ENCODE data around the gene RALGDS. TPM values are rescaled to one million over a fixed set of nuclear protein-coding genes. Genes with fewer than 3 reads are reported as not detected.

Gene RALGDS
- total and polyA plus RNA-seq, 2 experiments from 2014 or later, result 50.4 to 58.3 TPM

DNA sequence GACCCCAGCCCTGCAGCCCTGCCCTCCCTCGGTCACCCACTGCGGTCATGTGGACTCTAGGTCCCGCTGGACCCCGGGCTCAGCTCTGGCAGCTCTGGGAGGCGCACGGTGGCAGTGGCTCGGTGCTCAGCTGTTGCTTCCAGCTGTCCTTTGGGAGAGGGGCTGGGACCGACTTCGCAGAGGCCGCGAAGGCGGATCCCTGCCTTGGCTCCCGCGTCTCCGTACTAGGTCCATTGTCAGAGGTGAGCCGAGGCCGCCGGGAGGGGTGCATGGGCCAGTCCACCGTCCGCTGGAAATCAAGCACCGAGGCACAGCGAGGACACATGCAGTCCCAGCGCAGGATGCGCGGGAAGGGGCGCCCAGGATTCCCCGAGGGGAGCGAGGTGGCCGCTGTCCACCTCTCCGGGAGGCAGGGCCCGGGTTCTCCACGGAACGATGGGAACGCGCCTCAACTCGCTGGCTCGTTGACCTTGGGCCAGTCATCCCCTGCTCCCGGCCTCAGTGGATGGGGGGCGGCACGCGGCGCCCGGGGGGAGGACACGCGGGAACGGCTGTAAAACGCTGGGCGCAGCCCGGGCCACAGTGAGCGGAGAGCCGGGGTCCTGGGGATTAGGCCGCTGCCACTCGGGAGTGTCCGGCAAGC is 41.9 kb upstream of the RALGDS start:
- no peaks in the 10 kb centered on the region for H3K36me3 ChIP-seq
- no peak for DNase-seq (ENCODE audit: low read depth in 1 of 2, low spot score in 1 of 2)

DNA sequence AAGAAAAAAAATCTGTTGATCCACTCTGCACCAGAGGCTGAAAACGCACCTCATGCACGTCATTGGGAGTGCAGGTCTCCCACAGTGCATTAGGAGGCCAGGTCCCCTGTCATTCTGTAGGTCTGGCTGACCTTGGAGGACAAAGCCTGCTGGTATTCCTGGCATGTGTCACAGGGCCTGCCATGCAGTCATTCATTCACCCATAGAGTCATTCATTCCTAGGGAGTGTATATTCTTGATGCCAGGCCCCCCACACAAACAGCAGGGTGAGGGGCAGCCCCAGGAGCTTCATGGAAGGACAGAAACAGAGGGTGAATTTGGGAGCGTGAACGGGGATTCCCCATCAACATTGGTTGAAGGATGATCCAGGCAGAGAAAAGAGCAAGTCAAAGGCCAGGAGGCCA is 40.5 kb upstream of the RALGDS start:
- no peaks in the 10 kb centered on the region for H3K4me1 ChIP-seq (ENCODE audit: low read depth)
- H3K36me3 ChIP-seq, result no peaks in the 10 kb centered on the region
- TF ChIP-seq, protein P1, sequence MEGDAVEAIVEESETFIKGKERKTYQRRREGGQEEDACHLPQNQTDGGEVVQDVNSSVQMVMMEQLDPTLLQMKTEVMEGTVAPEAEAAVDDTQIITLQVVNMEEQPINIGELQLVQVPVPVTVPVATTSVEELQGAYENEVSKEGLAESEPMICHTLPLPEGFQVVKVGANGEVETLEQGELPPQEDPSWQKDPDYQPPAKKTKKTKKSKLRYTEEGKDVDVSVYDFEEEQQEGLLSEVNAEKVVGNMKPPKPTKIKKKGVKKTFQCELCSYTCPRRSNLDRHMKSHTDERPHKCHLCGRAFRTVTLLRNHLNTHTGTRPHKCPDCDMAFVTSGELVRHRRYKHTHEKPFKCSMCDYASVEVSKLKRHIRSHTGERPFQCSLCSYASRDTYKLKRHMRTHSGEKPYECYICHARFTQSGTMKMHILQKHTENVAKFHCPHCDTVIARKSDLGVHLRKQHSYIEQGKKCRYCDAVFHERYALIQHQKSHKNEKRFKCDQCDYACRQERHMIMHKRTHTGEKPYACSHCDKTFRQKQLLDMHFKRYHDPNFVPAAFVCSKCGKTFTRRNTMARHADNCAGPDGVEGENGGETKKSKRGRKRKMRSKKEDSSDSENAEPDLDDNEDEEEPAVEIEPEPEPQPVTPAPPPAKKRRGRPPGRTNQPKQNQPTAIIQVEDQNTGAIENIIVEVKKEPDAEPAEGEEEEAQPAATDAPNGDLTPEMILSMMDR (IDR thresholded peaks at IDR 0.05; ENCODE audit: low read depth, low read length), result no peak
- no peak overlapping the region for H3K4me3 ChIP-seq
- H3K9me3 ChIP-seq (ENCODE audit: low read depth), result no peaks in the 10 kb centered on the region
- no peak overlapping the region for H3K27ac ChIP-seq
- H3K27me3 ChIP-seq, result no peaks in the 10 kb centered on the region
- no peak for DNase-seq (ENCODE audit: low read depth in 1 of 2, low spot score in 1 of 2)

More for the DNA sequence above, 41.9 kb upstream of the RALGDS start:
- TF ChIP-seq, protein P1 (IDR thresholded peaks at IDR 0.05; ENCODE audit: low read depth, low read length), result no peak
- H3K4me1 ChIP-seq (ENCODE audit: low read depth), result no peaks in the 10 kb centered on the region
- H3K27ac ChIP-seq, result no peak overlapping the region
- H3K27me3 ChIP-seq, result no peaks in the 10 kb centered on the region
- H3K4me3 ChIP-seq, result peak overlapping the region; percentile 35
- H3K9me3 ChIP-seq (ENCODE audit: low read depth), result no peaks in the 10 kb centered on the region

DNA sequence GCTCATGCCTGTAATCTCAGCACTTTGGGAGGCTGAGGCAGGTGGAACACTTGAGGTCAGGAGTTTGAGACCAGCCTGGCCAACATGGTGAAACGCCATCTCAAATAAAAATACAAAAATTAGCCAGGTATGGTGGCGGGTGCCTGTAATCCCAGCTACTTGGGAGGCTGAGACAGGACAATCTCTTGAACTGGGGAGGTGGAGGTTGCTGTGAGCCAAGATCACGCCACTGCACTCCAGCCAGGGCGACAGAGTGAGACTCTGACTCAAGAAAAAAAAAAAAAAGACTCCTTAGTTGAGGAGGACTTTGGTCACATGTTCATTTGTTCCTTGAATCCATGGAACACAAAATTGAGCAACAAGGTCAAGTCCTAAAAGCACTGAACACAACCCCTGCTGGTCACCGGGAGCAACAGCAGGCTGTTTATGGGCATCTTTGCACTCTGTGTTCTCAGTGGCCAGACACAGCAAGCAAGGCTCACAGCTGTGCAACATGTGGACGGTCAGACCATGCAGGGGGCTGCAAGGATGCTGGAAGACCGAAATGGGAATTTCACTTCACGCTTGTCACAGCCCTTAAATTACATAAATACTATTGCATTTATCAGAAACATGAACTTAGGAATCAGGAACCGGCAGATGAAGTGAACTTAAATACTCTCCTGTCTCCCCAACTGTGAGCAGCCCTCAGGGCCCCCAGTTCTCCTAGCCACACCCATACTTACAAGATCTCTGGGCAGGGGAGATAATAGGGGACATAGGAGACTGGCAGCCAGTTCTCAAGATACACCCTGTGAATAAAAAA is 39.9 kb upstream of the RALGDS start:
- peak; percentile 61 to 85 for DNase-seq (ENCODE audit: low read depth in 1 of 2, low spot score in 1 of 2)
- H3K4me1 ChIP-seq (ENCODE audit: low read depth), result no peaks in the 10 kb centered on the region
- no peak overlapping the region for H3K27ac ChIP-seq
- TF ChIP-seq, protein P1 (IDR thresholded peaks at IDR 0.05; ENCODE audit: low read depth, low read length), result peak; percentile 80
- H3K36me3 ChIP-seq, result no peaks in the 10 kb centered on the region
- H3K27me3 ChIP-seq, result no peaks in the 10 kb centered on the region
- H3K4me3 ChIP-seq, result no peak overlapping the region
- H3K9me3 ChIP-seq (ENCODE audit: low read depth), result no peaks in the 10 kb centered on the region

DNA sequence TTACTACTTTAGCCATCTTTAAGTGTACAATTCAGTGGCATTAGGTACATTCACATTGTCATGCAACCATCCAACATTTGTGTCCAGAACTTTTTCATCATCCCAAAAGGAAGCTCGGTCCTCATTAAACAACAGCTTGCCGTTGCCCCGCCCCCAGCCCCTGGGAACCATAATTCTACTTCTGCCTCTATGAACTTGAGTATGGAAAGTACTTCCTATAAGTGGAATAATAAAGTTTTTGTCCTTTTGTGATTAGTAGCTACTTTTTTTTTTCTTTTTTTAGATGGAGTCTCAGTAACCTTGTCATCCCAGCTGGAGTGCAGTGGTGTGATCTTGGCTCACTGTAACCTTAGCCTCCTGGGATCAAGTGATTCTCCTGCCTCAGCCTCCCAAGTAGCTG is 37.7 kb upstream of the RALGDS start:
- Histone ChIP-seq H3K36me3 (no peaks in the 10 kb centered on the region), H3K4me3 (no peak overlapping the region), H3K9me3 (ENCODE audit: low read depth) (no peaks in the 10 kb centered on the region), H3K27me3 (no peaks in the 10 kb centered on the region), H3K27ac (no peak overlapping the region), H3K4me1 (ENCODE audit: low read depth) (no peaks in the 10 kb centered on the region)
- no peak for DNase-seq (ENCODE audit: low read depth in 1 of 2, low spot score in 1 of 2)
- TF ChIP-seq, protein P1 (IDR thresholded peaks at IDR 0.05; ENCODE audit: low read depth, low read length), result no peak

DNA sequence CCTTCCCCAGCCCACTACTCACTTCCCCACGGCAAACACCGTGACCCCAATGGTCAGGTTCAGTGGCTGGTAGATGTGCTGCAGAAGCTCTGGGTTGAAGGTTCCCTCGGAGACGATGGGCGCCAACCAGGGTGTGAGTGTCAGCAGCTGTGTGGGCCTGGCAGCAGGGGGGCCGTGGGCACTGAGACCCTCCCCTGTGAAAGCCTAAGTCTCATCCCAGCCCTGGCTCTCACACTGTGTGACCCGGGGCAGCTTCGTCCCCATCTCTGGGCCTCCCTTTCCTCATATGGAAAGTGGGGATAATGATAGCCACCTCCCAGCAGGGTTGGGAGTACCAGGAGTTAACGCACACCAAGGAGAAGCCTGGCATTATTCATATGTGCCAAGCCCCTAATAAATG is 34.1 kb upstream of the RALGDS start:
- H3K9me3 ChIP-seq (ENCODE audit: low read depth), result no peaks in the 10 kb centered on the region
- no peaks in the 10 kb centered on the region for H3K36me3 ChIP-seq
- no peaks in the 10 kb centered on the region for H3K4me1 ChIP-seq (ENCODE audit: low read depth)
- DNase-seq (ENCODE audit: low read depth in 1 of 2, low spot score in 1 of 2), result no peak
- no peak overlapping the region for H3K27ac ChIP-seq
- no peak overlapping the region for H3K4me3 ChIP-seq
- TF ChIP-seq, protein P1 (IDR thresholded peaks at IDR 0.05; ENCODE audit: low read depth, low read length), result no peak
- no peaks in the 10 kb centered on the region for H3K27me3 ChIP-seq

Data from cardiac muscle cell (in vitro differentiated cells and primary cell).